Endothelial cell of umbilical vein (primary cell): Measurements from ENCODE around the gene USB1.

Source experiments
- EZH2 ChIP-seq: IDR thresholded peaks from 2 replicates; pipeline ENCODE4 v1.6.1; 2012; ENCODE audit warnings: borderline replicate concordance, low read depth, mild to moderate bottlenecking, moderate library complexity, low read length, inconsistent platforms; ENCODE audit not compliant: severe bottlenecking
- FOS ChIP-seq: IDR thresholded peaks from 2 replicates; pipeline ENCODE4 v1.6.1; 2011; ENCODE audit warnings: mild to moderate bottlenecking, low read length, moderate library complexity, borderline replicate concordance; ENCODE audit not compliant: insufficient read depth
- JUN ChIP-seq: IDR thresholded peaks from 2 replicates; pipeline ENCODE4 v1.6.1; 2011; ENCODE audit warnings: borderline replicate concordance, low read depth; ENCODE audit not compliant: insufficient read length, insufficient read depth
- MAX ChIP-seq: IDR thresholded peaks from 2 replicates; pipeline ENCODE4 v1.6.1; 2011; ENCODE audit not compliant: insufficient read depth, insufficient read length
- MYC ChIP-seq: IDR thresholded peaks from one replicate; pipeline ENCODE4 v1.6.1; 2011; ENCODE audit warnings: mild to moderate bottlenecking, low read depth, low read length
- POLR2A ChIP-seq: IDR thresholded peaks from 2 replicates; pipeline ENCODE4 v1.6.1; 2012; ENCODE audit warnings: low read depth, mild to moderate bottlenecking, control low read depth, low read length
- POLR2AphosphoS5 ChIP-seq: IDR thresholded peaks from 2 replicates; pipeline ENCODE4 v1.6.1; 2012; ENCODE audit warnings: low read depth, mild to moderate bottlenecking, control low read depth, low read length, moderate library complexity; ENCODE audit not compliant: insufficient read depth
- TF ChIP-seq, protein P1 (sequence below), 2 donors: IDR thresholded peaks; 1 replicate in 1 of 2; 2 replicates in 1 of 2; pipeline ENCODE4 v1.5.1; 2011; ENCODE audit warnings: low read length in 2 of 2, mild to moderate bottlenecking in 2 of 2, moderate library complexity in 2 of 2, control low read depth in 1 of 2, inconsistent platforms in 1 of 2, low read depth in 1 of 2; ENCODE audit not compliant: insufficient read depth in 1 of 2; ENCODE audit errors: extremely low read depth in 1 of 2

DNA sequence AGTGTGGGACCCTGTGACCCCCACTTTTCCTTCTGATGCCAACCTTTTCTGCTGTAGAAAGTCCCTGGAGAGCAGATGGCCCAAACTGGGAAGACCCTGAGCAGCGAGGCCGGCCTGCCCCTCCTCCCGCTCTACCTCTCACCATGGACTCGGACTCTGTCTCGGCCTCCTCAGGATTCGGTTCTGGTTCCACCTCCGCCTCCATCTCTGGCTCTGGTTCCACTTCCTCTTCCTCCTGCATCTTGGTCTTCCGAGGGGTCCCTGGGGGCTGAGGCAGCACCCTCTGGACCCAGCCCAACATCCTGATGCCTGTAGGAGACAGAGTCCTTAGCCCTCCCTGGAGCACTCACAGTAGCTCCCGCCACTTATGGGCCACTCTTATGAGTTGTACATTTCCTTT is 34.2 kb upstream of the USB1 start:
- TF ChIP-seq, protein P1, sequence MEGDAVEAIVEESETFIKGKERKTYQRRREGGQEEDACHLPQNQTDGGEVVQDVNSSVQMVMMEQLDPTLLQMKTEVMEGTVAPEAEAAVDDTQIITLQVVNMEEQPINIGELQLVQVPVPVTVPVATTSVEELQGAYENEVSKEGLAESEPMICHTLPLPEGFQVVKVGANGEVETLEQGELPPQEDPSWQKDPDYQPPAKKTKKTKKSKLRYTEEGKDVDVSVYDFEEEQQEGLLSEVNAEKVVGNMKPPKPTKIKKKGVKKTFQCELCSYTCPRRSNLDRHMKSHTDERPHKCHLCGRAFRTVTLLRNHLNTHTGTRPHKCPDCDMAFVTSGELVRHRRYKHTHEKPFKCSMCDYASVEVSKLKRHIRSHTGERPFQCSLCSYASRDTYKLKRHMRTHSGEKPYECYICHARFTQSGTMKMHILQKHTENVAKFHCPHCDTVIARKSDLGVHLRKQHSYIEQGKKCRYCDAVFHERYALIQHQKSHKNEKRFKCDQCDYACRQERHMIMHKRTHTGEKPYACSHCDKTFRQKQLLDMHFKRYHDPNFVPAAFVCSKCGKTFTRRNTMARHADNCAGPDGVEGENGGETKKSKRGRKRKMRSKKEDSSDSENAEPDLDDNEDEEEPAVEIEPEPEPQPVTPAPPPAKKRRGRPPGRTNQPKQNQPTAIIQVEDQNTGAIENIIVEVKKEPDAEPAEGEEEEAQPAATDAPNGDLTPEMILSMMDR (IDR thresholded peaks at IDR 0.05; ENCODE audit: extremely low read depth in 1 of 2, insufficient read depth in 1 of 2, low read depth in 1 of 2, low read length in 2 of 2) = no peak
- TF ChIP-seq POLR2A (no peak), MAX (no peak), POLR2AphosphoS5 (no peak), EZH2 (no peak), MYC (no peak), FOS (no peak), JUN (no peak)
